H9 (cell line): ENCODE data around the gene LRCH1. TPM values are rescaled to one million over a fixed set of nuclear protein-coding genes. Genes with fewer than 3 reads are reported as not detected.

ENCODE experiments used
- DNase-seq: peaks from one replicate; pipeline ENCODE4 v3.0.0-alpha.2; 2017
- H2AFZ ChIP-seq: one replicate; pipeline ENCODE4 v1.6.1; 2013; ENCODE audit warnings: mild to moderate bottlenecking, low read length, control low read depth, moderate library complexity
- H2AK5ac ChIP-seq: 2 replicates; pipeline ENCODE4 v1.6.1; 2013; ENCODE audit warnings: low read length, control low read depth, mixed read lengths; ENCODE audit not compliant: insufficient read length
- H2BK120ac ChIP-seq: one replicate; pipeline ENCODE4 v1.6.1; 2013; ENCODE audit warnings: low read depth, mild to moderate bottlenecking, low read length, control low read depth, inconsistent platforms; ENCODE audit not compliant: poor library complexity, severe bottlenecking
- H2BK12ac ChIP-seq: 2 replicates; pipeline ENCODE4 v1.6.1; 2013; ENCODE audit warnings: low read length, control low read depth, mixed read lengths, low read depth; ENCODE audit not compliant: insufficient read length
- H2BK15ac ChIP-seq: 2 replicates; pipeline ENCODE4 v1.6.1; 2013; ENCODE audit warnings: low read depth, low read length, control low read depth
- H2BK20ac ChIP-seq: one replicate; pipeline ENCODE4 v1.6.1; 2013; ENCODE audit warnings: low read depth, mild to moderate bottlenecking, low read length, control low read depth, inconsistent platforms; ENCODE audit not compliant: poor library complexity, severe bottlenecking
- H2BK5ac ChIP-seq: 2 replicates; pipeline ENCODE4 v1.6.1; 2013; ENCODE audit warnings: low read length, control low read depth, mixed read lengths; ENCODE audit not compliant: insufficient read length
- H3K14ac ChIP-seq: 2 replicates; pipeline ENCODE4 v1.6.1; 2013; ENCODE audit warnings: low read length, control low read depth; ENCODE audit not compliant: insufficient read depth
- H3K18ac ChIP-seq: 2 replicates; pipeline ENCODE4 v1.6.1; 2013; ENCODE audit warnings: low read depth, mild to moderate bottlenecking, mixed read lengths, low read length, control low read depth; ENCODE audit not compliant: insufficient read length
- H3K23ac ChIP-seq: 2 replicates; pipeline ENCODE4 v1.6.1; 2013; ENCODE audit warnings: low read length, control low read depth, mixed read lengths, low read depth; ENCODE audit not compliant: insufficient read length
- H3K23me2 ChIP-seq: 2 replicates; pipeline ENCODE4 v1.6.1; 2013; ENCODE audit warnings: low read depth, mild to moderate bottlenecking, mixed read lengths, low read length, control low read depth; ENCODE audit not compliant: insufficient read length, poor library complexity, severe bottlenecking
- H3K27ac ChIP-seq: 2 replicates; pipeline ENCODE4 v1.5.1; 2013; ENCODE audit warnings: low read length, control low read depth, mixed read lengths, low read depth; ENCODE audit not compliant: insufficient read length
- H3K27me3 ChIP-seq: 2 replicates; pipeline ENCODE4 v1.6.1; 2013; ENCODE audit warnings: low read length, control low read depth, inconsistent platforms; ENCODE audit not compliant: insufficient read depth
- H3K4ac ChIP-seq: 2 replicates; pipeline ENCODE4 v1.6.1; 2013; ENCODE audit warnings: low read depth, mild to moderate bottlenecking, control low read depth, inconsistent platforms, low read length, moderate library complexity
- H3K4me1 ChIP-seq: 2 replicates; pipeline ENCODE4 v1.6.1; 2013; ENCODE audit warnings: low read length, control low read depth, inconsistent platforms; ENCODE audit not compliant: insufficient read depth
- H3K4me2 ChIP-seq: 2 replicates; pipeline ENCODE4 v1.6.1; 2013; ENCODE audit warnings: low read length, control low read depth, mixed read lengths; ENCODE audit not compliant: insufficient read length, insufficient read depth
- H3K56ac ChIP-seq: 2 replicates; pipeline ENCODE4 v1.6.1; 2013; ENCODE audit warnings: low read depth, mild to moderate bottlenecking, mixed read lengths, low read length, control low read depth; ENCODE audit not compliant: insufficient read length
- H3K79me1 ChIP-seq: 2 replicates; pipeline ENCODE4 v1.6.1; 2013; ENCODE audit warnings: low read depth, mild to moderate bottlenecking, moderate library complexity, low read length, control low read depth, inconsistent platforms; ENCODE audit not compliant: insufficient read depth, poor library complexity, severe bottlenecking
- H3K79me2 ChIP-seq: 2 replicates; pipeline ENCODE4 v1.6.1; 2013; ENCODE audit warnings: low read length, control low read depth, inconsistent platforms; ENCODE audit not compliant: insufficient read depth
- H3K9ac ChIP-seq: 2 replicates; pipeline ENCODE4 v1.6.1; 2013; ENCODE audit warnings: low read length, control low read depth, mixed read lengths; ENCODE audit not compliant: insufficient read length; ENCODE audit errors: extremely low read depth
- H3K9me3 ChIP-seq: one replicate; pipeline ENCODE4 v1.6.1; 2013; ENCODE audit warnings: low read depth, low read length, inconsistent platforms; ENCODE audit not compliant: control insufficient read depth
- H3T11ph ChIP-seq: one replicate; pipeline ENCODE4 v1.6.1; 2013; ENCODE audit warnings: mild to moderate bottlenecking, low read length, control low read depth, inconsistent platforms
- H4K20me1 ChIP-seq: one replicate; pipeline ENCODE4 v1.6.1; 2013; ENCODE audit not compliant: control insufficient read depth, insufficient read length, insufficient read depth
- H4K5ac ChIP-seq: 2 replicates; pipeline ENCODE4 v1.6.1; 2013; ENCODE audit warnings: low read depth, mild to moderate bottlenecking, mixed read lengths, low read length, control low read depth; ENCODE audit not compliant: insufficient read length
- H4K8ac ChIP-seq: replicated peaks from 2 replicates; pipeline ENCODE4 v1.6.1; 2013; ENCODE audit warnings: low read length, control low read depth, mixed read lengths, low read depth; ENCODE audit not compliant: insufficient read length
- H4K91ac ChIP-seq: 2 replicates; pipeline ENCODE4 v1.6.1; 2013; ENCODE audit warnings: low read depth, mild to moderate bottlenecking, moderate library complexity, mixed read lengths, low read length, control low read depth; ENCODE audit not compliant: insufficient read length
- H3K27ac Mint-ChIP-seq, 3 experiments: 2 replicates in 2 of 3; 3 replicates in 1 of 3; pipeline ENCODE4 v1.8.0; 2020 to 2021; ENCODE audit warnings: mixed read lengths in 3 of 3, mild to moderate bottlenecking in 1 of 3, moderate library complexity in 1 of 3
- H3K27me3 Mint-ChIP-seq: 2 replicates; pipeline ENCODE4 v1.8.0; 2021; ENCODE audit warnings: low read depth, mild to moderate bottlenecking, moderate library complexity, mixed read lengths
- H3K36me3 Mint-ChIP-seq, 3 experiments: 2 replicates in 2 of 3; 3 replicates in 1 of 3; pipeline ENCODE4 v1.8.0; 2020 to 2021; ENCODE audit warnings: low read depth in 3 of 3, mixed read lengths in 3 of 3; ENCODE audit not compliant: insufficient read depth in 1 of 3
- H3K4me1 Mint-ChIP-seq, 2 experiments: 2 replicates each; pipeline ENCODE4 v1.8.0; 2020; ENCODE audit warnings: mixed read lengths in 2 of 2
- H3K4me3 Mint-ChIP-seq, 2 experiments: 2 replicates in 1 of 2; 3 replicates in 1 of 2; pipeline ENCODE4 v1.8.0; 2020 to 2021; ENCODE audit warnings: mild to moderate bottlenecking in 2 of 2, mixed read lengths in 2 of 2, moderate library complexity in 1 of 2
- H3K9me3 Mint-ChIP-seq, 2 experiments: 2 replicates in 1 of 2; 3 replicates in 1 of 2; pipeline ENCODE4 v1.8.0; 2020; ENCODE audit warnings: mild to moderate bottlenecking in 2 of 2, mixed read lengths in 2 of 2, moderate library complexity in 1 of 2
- WGBS: extraction: QIAGEN DNeasy Blood & Tissue Kit; methylation state at CpG from one replicate; pipeline ENCODE4 v1.1.7; 2013; ENCODE audit warnings: missing lambda C conversion rate, low lambda C conversion rate, mixed read lengths; ENCODE audit not compliant: insufficient read length; ENCODE audit errors: extremely low coverage; 5-methylcytosine and 5-hydroxymethylcytosine counted together
- total RNA-seq: library from RNA; stranded (reverse); gene quantifications from 2 replicates; pipeline ENCODE4 v1.2.1, GENCODE V29; 2021
- TF ChIP-seq, protein P1 (sequence below): fragments of 200-600 bp; sonication (generic); conservative IDR thresholded peaks from 3 replicates; pipeline ENCODE4 v1.8.0; 2021; ENCODE audit warnings: antibody characterized with exemption, mild to moderate bottlenecking

The LRCH1 gene
- total RNA-seq, 1 experiment from 2014 or later = 8.0 TPM

DNA sequence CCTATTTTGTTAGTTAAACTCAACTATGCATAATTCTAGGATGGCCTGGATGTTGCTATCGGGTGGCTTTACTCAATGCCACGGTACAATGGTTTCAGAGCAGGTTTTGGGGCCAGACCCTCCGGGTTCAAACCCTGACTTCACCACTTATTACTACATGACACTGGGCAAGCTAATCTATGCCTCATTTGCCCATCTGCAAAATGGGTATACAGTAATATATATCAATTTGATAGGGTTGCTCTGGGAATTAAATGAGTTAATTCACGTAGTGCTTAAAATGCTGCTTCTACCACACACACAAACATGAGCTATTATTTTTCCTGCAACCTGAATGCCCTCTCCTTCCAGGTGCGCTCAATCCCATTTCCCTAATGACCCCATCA, 243.2 kb downstream of the LRCH1 start:
- peak overlapping the region; percentile 55 for H3K4me2 ChIP-seq
- no peak overlapping the region for H2BK5ac ChIP-seq
- no peaks in the 10 kb centered on the region for H4K20me1 ChIP-seq
- TF ChIP-seq, protein P1, sequence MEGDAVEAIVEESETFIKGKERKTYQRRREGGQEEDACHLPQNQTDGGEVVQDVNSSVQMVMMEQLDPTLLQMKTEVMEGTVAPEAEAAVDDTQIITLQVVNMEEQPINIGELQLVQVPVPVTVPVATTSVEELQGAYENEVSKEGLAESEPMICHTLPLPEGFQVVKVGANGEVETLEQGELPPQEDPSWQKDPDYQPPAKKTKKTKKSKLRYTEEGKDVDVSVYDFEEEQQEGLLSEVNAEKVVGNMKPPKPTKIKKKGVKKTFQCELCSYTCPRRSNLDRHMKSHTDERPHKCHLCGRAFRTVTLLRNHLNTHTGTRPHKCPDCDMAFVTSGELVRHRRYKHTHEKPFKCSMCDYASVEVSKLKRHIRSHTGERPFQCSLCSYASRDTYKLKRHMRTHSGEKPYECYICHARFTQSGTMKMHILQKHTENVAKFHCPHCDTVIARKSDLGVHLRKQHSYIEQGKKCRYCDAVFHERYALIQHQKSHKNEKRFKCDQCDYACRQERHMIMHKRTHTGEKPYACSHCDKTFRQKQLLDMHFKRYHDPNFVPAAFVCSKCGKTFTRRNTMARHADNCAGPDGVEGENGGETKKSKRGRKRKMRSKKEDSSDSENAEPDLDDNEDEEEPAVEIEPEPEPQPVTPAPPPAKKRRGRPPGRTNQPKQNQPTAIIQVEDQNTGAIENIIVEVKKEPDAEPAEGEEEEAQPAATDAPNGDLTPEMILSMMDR = no peak
- DNase-seq = no peak
- H3T11ph ChIP-seq = no peak overlapping the region
- peaks cover 8% of the 10 kb centered on the region for H3K23me2 ChIP-seq
- H3K9ac ChIP-seq = peak overlapping the region; percentile 92
- no peak overlapping the region for H2BK20ac ChIP-seq
- no peak overlapping the region for H3K56ac ChIP-seq
- no peaks in the 10 kb centered on the region; the same call in 1 of the 2 replicates for H3K79me2 ChIP-seq
- H3K79me1 ChIP-seq = no peaks in the 10 kb centered on the region
- no CpG with 5 or more reads among the region's 5 CpGs for WGBS
- H3K27ac ChIP-seq = no peak overlapping the region
- H3K9me3 Mint-ChIP-seq = no peaks in the 10 kb centered on the region
- H3K9me3 ChIP-seq = no peaks in the 10 kb centered on the region
- no peak overlapping the region for H2AK5ac ChIP-seq
- H3K27me3 ChIP-seq = no peaks in the 10 kb centered on the region
- no peak overlapping the region for H2BK120ac ChIP-seq
- peak overlapping the region; percentile 54 for H2AFZ ChIP-seq
- H3K14ac ChIP-seq = peak overlapping the region; percentile 22; the same call in 1 of the 2 replicates
- no peaks in the 10 kb centered on the region for H3K27me3 Mint-ChIP-seq
- H3K4ac ChIP-seq = no peak overlapping the region
- H4K8ac ChIP-seq = peak overlapping the region; percentile 86
- H2BK15ac ChIP-seq = no peak overlapping the region
- peaks cover 1 to 5% (median 2%) of the 10 kb centered on the region in 3 experiments; a peak in 5 of 7 replicates for H3K36me3 Mint-ChIP-seq
- H2BK12ac ChIP-seq = no peak overlapping the region
- peak overlapping the region; percentile 89 for H4K5ac ChIP-seq
- H3K18ac ChIP-seq = peak overlapping the region; percentile 95
- no peak overlapping the region for H4K91ac ChIP-seq
- H3K27ac Mint-ChIP-seq = peak overlapping the region; percentile 87 to 97 (median 94); a peak in 5 of 7 replicates
- peaks cover 25 to 35% of the 10 kb centered on the region in 2 experiments for H3K4me1 Mint-ChIP-seq
- no peak overlapping the region for H3K23ac ChIP-seq
- peaks cover 4% of the 10 kb centered on the region; the same call in 1 of the 2 replicates for H3K4me1 ChIP-seq
- H3K4me3 Mint-ChIP-seq = peak overlapping the region; percentile 87 to 89
